Measurements from ENCODE around the gene ZCCHC2.

DNA sequence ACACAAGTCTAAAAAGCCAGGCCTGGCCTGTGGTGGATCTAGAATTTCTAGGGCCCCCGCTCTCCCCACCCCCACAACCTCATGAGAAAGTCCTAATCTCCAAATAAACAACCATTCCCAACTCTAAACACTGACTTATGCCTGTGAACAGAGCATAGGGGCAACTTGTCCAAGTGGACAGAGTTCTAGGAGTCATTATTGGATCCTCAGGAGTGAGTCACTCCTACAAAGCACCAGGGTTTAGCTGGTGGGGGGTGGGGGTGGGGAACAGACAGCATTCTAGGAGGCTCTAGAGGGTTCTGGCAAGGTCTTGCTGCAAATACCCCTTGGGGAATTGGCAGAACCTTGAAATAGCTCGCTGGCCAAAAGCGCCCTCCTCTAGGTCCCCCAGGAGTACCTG is 83.3 kb downstream of the ZCCHC2 start:
- no peak for TF ChIP-seq POLR2A (IDR thresholded peaks at IDR 0.05)
- TF ChIP-seq, protein P1, sequence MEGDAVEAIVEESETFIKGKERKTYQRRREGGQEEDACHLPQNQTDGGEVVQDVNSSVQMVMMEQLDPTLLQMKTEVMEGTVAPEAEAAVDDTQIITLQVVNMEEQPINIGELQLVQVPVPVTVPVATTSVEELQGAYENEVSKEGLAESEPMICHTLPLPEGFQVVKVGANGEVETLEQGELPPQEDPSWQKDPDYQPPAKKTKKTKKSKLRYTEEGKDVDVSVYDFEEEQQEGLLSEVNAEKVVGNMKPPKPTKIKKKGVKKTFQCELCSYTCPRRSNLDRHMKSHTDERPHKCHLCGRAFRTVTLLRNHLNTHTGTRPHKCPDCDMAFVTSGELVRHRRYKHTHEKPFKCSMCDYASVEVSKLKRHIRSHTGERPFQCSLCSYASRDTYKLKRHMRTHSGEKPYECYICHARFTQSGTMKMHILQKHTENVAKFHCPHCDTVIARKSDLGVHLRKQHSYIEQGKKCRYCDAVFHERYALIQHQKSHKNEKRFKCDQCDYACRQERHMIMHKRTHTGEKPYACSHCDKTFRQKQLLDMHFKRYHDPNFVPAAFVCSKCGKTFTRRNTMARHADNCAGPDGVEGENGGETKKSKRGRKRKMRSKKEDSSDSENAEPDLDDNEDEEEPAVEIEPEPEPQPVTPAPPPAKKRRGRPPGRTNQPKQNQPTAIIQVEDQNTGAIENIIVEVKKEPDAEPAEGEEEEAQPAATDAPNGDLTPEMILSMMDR (IDR thresholded peaks at IDR 0.05): no peak

Measured in Peyer's patch (tissue), 4 donors.